Superior temporal gyrus (tissue), 1 donor: ENCODE results near the gene DCAF15.

Experiments
- DNase-seq: peaks from one replicate; pipeline ENCODE4 v3.0.0-alpha.2; 2016; ENCODE audit errors: extremely low spot score

The DCAF15 gene

DNA sequence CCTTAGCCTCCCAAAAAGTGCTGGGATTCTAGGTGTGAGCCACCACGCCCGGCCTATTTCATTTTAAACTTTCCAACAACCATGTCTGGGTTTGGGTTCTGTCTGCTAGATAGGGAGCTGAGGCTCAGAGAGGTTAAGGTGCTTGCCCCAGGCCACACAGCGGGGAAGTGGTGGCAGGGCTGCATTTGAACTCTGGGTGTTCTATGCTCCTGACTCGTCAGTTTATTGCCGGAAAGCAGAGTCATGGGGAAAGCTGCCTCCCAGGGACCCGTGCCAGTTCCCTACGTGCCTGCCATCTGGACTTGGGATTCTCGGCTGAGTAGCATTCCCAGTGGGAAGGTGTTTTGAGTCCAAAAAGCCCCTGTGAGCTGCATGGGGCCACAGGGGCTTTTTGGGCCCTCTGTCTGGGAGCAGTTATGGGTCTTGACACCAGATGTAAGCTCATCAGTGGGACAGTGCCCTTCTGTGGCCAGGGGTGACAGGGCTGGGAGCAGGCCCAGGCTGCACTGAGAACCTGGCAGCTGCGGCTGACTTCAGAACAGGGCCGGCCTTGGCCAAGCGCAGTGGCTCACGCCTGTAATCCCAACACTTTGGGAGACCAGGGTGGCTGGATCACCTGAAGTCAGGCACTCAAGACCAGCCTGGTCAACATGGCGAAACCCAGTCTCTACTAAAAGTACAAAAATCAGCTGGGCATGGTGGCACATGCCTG is 42.9 kb downstream of the DCAF15 start:
- DNase-seq: peak; percentile 24

DNA sequence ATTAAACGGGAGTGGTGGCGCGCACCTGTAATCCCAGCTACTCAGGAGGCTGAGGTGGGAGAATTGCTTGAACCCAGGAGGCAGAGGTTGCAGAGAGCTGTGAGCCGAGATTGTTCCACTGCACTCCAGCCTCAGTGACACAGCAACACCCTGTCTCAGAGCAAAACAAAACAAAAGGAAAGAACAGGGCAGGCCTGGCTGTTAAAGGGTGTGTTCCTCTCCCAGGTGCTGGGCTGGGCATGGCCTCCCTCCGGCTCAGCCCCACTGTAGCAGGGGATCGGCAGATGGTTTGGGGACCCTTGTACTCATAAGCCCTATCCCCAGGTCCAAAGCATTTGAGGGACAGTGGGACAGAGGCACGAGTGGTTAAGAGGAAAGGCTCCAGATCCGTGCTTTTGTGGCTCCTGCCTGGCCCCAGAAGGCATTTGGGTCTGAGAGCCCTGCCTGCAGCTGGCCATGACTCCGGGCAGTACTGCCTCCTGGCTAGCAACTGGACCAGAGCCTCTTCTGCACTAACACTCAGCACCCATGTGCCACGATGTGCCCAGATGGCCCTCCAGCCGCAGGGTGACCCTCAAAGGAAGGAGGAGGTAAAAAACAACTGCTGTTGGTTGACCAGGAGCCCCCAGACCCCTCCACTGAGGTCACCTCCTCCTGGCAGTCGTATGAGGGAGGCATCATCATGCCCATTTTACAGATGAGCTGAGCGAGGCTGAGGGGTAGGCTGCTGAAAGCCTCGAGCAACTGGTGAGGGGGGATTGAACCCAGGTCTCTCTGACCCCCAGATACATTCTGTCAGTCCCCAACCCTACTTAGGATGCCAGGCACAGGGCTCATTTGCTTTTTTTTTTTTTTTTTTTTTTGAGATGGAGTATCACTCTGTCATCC is 43.8 kb downstream of the DCAF15 start:
- no peak for DNase-seq

DNA sequence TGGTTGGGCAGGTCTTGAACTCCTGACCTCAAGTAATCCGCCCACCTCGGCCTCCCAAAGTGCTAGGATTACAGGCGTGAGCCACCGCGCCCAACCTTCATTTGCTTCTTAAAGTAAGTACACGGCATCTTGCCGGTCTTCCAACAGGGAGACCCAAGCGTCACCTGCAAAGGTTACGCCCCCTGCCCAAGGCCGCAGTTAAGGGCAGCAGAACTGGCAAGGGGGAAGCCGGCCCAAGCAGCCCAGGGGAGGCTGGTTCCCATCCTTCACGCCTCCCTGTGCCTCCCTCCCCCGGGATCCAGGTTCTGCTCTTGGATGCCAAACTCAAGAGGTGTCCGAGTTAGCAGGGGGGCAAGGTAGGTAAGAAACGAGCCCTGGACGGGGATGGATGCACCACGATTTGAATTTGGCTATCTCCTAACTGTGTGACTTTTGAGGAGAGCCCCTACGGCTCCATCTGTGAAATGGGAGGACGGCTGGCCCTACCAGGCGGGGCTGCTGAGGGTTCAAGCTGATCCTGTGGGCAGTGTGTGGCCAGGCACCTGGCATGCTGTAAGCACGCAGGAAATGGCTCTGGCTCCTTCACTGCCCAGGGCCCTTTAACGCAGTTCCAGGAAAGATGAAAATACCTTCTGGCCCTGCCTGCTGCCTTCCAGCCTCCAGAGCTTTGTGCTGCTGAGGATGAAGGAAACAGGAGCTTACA is 44.8 kb downstream of the DCAF15 start:
- DNase-seq: no peak

DNA sequence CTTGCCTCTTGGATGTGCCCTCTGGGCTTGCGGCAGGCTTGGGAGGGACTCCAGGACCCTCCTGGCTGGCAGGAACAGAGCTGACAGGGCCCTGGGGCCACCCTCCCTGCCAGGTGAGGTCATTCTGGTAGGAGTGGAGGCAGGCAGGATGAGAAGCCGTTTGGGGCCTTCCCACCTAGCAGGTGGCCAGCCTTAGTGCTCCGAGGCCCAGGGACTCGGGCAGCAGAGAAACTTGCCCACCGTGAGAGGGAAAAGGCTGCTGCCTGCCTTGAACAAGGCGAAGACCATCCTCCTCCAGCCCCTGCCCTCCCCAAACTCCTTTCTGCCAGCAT is 45.3 kb downstream of the DCAF15 start:
- no peak for DNase-seq

DNA sequence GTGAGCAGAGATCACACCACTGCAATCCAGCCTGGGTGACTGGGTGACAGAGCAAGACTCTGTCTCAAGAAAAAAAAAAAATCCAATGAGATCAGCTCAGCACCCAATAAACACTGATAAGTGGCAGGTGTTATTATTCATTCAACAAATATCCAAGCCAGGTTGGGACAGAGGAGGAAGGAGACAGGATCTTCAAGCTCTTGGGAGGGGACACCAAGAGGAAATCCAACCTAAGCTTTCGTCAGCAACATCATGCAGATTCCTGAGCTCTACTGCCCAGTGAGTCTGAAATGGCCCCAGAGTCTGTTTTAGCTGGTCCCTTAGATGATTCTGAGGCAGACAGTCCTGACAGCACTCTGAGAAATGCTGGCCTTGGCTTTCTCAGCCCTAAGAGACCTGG is 46.1 kb downstream of the DCAF15 start:
- no peak for DNase-seq

DNA sequence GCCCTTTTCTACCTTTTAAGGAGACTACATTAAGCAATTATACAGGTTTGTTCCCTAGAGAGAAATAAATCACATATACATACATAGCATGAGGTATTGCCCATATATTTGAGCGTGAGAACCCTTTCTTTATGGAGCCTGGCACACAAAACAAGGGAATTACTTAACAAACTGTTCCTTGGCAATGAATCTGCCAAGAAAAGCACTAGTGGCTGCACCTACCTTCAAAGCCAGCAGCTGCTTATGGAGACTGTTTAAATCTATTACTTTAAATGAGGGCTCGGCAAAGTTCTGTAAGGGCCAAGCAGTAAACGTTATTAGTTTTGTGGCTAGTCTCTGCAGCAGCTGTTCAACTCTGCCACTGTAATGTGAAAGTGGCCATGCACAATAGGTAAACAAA is 46.8 kb downstream of the DCAF15 start:
- DNase-seq: no peak

DNA sequence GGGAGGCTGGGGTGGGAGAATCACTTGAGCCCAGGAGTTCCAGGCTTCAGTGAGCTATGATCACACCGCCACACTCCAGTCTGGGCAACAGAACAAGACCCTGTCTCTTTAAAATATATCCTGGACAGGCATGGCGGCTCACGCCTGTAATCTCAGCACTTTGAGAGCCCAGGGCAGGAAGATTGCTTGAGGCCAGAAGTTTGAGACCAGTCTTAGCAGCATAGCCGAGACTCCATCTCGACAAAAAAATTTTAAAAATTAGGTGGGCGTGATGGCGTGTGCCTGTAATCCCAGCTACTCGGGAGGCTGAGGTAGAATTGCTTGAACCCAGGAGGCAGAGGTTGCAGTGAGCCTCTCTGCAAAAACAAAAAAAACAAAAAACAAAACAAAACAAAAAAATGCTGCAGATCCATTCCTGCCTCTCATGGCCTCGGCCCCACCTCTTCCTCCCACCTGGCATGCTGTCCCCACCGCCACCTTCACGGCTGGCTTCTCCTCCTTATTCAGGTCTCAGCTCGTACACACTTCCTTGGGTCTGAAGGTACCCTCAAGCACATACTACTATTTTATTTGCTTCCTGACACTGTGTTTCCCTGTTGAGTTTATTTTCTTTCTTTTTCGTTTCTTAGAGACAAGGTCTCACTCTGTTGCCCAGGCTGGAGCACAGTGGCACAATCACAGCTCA is 48.5 kb downstream of the DCAF15 start:
- DNase-seq: no peak

DNA sequence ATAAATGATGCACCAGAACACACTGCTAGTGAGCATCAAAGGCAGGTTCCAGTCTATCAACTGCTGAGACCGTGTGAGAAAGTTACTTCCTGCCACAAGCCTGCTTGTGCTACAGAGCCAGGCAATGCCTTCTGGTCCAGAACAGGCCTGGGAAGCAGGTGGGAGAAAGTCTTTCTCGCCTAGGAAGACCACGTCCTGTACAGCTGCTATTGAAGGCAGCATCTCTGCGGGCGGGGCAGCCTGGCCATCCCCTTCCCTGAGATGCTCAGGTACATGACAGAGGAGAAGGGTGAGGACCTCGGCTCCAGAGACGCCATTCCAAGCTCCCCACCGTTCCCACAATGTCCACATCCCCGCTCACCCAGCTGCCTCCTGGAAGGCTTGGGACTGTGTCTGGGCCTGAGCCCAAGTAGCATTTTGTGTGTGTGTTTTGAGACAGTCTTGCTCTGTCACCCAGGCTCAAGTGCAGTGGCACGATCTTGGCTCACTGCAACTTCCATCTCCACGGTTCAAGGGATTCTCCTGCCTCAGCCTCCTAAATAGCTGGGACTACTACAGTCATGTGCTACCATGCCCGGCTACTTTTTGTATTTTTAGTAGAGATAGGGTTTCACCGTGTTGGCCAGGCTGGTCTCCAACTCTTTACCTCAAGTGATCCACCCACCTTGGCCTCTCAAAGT is 50.4 kb downstream of the DCAF15 start:
- no peak for DNase-seq

DNA sequence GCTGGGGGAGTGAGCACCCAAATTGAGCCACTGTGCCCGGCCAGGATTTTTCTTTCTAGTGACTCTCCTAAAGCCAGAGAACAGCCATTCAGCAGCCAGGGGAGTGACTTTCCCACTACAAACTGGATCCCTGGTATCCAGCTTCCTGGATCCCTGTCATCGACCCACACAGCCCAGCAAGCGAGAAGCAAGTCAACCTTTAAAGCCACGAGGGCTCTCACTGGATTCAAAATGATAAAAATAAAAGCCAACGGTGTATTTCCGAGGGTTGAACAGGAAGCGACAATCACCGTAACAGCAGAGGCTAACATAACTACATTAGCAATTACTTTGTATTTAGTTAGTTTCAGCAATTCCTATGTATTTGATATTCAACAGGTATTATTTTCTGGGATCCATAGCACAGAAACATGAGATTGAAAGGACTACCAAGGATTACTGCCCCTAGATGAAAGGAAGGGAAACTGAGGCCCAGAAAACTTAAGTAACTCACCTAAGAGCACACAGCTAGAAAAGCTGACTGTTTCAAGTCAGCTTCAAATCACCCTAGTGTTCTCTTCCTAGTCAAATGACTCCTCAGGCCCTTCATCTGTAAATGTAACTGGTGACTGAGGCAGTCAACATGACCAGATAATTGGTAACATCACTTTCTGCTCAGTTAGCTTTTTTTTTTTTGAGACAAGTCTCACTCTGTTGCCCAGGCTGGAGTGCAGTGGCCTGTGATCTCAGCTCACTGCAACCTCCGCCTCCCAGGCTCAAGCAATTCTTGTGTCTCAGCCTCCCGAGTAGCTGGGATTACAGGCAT is 51.1 kb downstream of the DCAF15 start:
- peak; percentile 17 for DNase-seq

GRCh38 chr19:14004619-14005348 is 52.5 kb downstream of the DCAF15 start:
- DNase-seq: peak; percentile 72

DNA sequence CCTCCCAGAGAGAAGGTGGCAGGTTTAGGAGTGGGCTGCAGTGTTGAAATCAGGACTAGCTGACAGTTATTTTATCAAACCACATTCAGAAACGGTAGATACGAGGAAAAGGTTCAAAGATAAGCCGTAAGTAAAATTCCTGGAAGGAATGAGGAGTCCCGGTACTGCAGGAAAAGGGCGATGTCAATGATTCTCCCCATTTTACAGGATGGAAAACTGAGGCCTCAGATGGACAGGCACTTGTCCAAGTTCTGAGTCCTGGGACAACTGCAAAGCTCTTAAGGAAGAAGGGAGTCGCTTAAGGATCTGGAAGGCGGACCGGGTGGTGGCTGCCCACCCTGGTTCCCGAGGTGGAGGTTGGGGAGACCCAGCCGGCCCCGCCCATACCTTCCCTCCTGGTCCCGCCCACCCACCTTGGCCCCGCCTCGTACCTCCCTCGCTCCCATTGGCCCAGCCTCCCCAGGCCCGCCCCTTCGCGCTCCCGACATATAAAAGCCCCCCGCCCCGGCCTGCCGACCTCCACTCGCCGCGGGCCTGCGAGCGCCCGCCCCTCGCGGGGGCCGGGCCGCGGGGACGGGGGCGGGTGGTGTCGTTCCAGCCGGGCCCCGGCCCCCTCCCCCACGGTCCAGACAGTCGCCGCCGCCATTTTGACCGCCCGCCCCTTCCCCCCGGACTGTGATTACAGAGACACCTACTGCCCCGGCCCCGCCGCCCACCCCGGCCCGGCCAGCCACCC is 53.2 kb downstream of the DCAF15 start:
- DNase-seq: peak; percentile 39

DNA sequence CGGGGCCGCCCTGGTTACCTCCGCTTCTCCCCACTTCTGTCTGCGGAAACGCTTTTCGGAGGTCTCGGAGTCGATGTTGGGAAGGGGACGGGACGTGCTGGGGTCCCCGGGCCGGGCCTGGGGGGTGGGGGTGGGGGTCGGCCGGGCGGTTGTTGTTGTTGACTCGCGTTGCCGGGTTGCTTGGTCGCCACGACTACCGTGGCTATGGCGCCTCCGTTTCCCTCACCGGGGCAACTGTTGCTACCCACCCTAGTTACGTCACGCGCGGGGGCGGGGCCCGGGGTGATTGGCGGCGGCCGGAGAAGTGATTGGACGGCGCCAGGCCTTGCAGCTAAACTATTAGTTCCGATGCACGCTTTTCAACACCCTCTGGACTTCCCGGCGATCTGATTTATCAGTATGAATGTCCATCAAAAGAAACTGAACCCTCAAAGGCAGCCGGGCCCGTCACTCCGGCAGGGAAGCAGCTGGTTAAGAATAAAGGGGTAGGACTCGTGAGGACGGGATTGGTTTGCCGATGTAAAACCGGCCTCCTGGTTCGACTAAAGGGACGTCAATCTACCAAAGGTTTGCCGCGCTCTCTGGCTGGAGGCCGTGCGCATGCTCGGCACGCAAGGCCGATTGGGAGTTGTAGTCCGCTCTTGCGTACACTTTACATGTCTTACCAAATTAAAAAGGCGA is 53.9 kb downstream of the DCAF15 start, which contains the start of gene RFX1:
TSS of gene RFX1 (minus strand) at position 236 of the 681 bp plus-strand sequence. CDS start 12,477 bp downstream, outside the sequence.
- DNase-seq: peak; percentile 100

DNA sequence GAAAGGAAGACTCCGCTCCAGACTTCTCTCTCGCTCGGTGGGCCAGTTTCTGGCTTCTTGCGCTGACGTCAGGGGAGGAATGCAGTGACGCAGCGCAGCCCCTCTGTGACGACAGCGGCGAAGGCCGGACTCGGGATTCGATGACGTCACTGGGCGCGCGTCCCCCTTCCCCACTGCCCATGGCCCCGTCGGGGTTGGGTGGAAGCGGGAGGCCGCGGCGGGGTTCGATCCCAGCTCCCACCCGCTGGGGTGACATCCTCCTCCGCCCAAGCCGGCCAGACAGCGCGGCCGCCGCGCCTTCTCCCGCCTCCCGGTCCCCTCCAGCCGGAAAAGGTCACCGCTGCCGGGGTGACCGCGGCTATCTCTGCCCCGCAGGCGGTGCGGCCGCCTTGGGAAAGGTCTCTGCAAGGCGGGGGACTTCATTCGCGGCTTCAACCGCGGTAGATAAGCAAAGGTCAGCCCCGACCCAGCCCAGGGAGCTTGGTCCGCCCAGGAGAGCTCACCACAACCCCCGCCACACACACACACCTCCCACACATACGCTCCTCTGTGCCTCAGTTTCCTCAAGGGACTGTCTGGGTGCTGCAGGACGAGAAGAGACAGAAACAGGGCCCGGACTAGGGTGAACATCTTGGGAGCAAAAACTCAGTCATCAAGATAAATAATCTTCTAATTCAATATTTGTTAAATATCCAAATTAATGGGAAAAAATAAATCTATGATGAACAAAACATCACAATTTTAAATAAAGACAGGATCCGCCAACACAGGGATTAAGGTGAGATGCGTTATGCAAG is 54.7 kb downstream of the DCAF15 start:
- DNase-seq: no peak
